Smooth muscle cell (in vitro differentiated cells): ENCODE results near the gene AZGP1. TPM values are rescaled to one million over a fixed set of nuclear protein-coding genes. Genes with fewer than 3 reads are reported as not detected.
A peak's percentile ranks its signal among the peaks of the same experiment; 100 is the strongest.

Experiments used
- DNase-seq: peaks from one replicate; lab custom pipeline; 2025; ENCODE audit not compliant: unreplicated experiment; lab: John Stamatoyannopoulos, UW
- H2AFZ ChIP-seq: fragments of 200-600 bp; sonication (generic); 2 replicates; pipeline ENCODE4 v1.6.0; 2016; ENCODE audit warnings: antibody characterized with exemption, low read depth, mild to moderate bottlenecking
- H3F3A ChIP-seq: fragments of 200-600 bp; sonication (generic); 2 replicates; pipeline ENCODE4 v1.6.0; 2017; ENCODE audit warnings: antibody characterized with exemption, low read depth
- H3K27ac ChIP-seq: fragments of 200-600 bp; sonication (generic); 2 replicates; pipeline ENCODE4 v1.5.1; 2016; ENCODE audit warnings: low read depth, mild to moderate bottlenecking
- H3K27me3 ChIP-seq: fragments of 200-600 bp; sonication (generic); 2 replicates; pipeline ENCODE4 v1.6.1; 2016; ENCODE audit warnings: low read depth, mild to moderate bottlenecking
- H3K36me3 ChIP-seq: fragments of 200-600 bp; sonication (generic); 2 replicates; pipeline ENCODE4 v1.5.1; 2016; ENCODE audit warnings: low read depth
- H3K4me1 ChIP-seq: fragments of 200-600 bp; sonication (generic); 2 replicates; pipeline ENCODE4 v1.5.1; 2016; ENCODE audit warnings: low read depth
- H3K4me2 ChIP-seq: fragments of 200-600 bp; sonication (generic); 2 replicates; pipeline ENCODE4 v1.6.0; 2016; ENCODE audit warnings: mild to moderate bottlenecking
- H3K4me3 ChIP-seq: fragments of 200-600 bp; sonication (generic); 2 replicates; pipeline ENCODE4 v1.5.1; 2016; ENCODE audit warnings: mild to moderate bottlenecking
- H3K79me2 ChIP-seq: fragments of 200-600 bp; sonication (generic); 2 replicates; pipeline ENCODE4 v1.6.0; 2016; ENCODE audit warnings: low read depth, mild to moderate bottlenecking
- H3K9ac ChIP-seq: fragments of 200-600 bp; sonication (generic); 2 replicates; pipeline ENCODE4 v1.6.0; 2016; ENCODE audit warnings: low read depth
- H3K9me3 ChIP-seq: fragments of 200-600 bp; sonication (generic); replicated peaks from 2 replicates; pipeline ENCODE4 v1.5.1; 2016; ENCODE audit warnings: low read depth
- H4K20me1 ChIP-seq: fragments of 200-600 bp; sonication (generic); 2 replicates; pipeline ENCODE4 v1.6.0; 2016; ENCODE audit warnings: low read depth
- CTCF ChIP-seq: fragments of 200-600 bp; sonication (generic); IDR thresholded peaks from 2 replicates; pipeline ENCODE4 v1.5.1; 2017; ENCODE audit warnings: borderline replicate concordance, mild to moderate bottlenecking, antibody characterized with exemption; ENCODE audit not compliant: insufficient read depth, poor library complexity, severe bottlenecking
- WGBS: methylation state at CpG from one replicate; pipeline ENCODE4 v1.1.7; 2016; ENCODE audit warnings: low lambda C conversion rate; 5-methylcytosine and 5-hydroxymethylcytosine counted together
- polyA plus RNA-seq: library from polyadenylated mRNA; unstranded; fragments of >200 nt; fragmentation: Nextera tagmentation; extraction: Ambion mirVana; gene quantifications from 2 replicates; pipeline ENCODE4 v1.2.1, GENCODE V29; 2016
- total RNA-seq: library from RNA; depleted of rRNA; stranded (reverse); fragments of >200 nt; gene quantifications from 2 replicates; pipeline ENCODE4 v1.2.3, GENCODE V29; 2014

AZGP1 gene
- total and polyA plus RNA-seq, 2 experiments from 2014 or later, result 0.94 TPM; not detected in 1

GRCh38 chr7:100008525-100008924, 32.7 kb upstream of the AZGP1 start:
- DNase-seq, result no peak

GRCh38 chr7:100007887-100008286, 32.1 kb upstream of the AZGP1 start:
- H3F3A ChIP-seq, result no peaks in the 10 kb centered on the region
- no peak for TF ChIP-seq CTCF
- no peak overlapping the region for H3K9ac ChIP-seq
- H3K4me2 ChIP-seq, result no peak overlapping the region
- no peaks in the 10 kb centered on the region for H3K79me2 ChIP-seq
- no peaks in the 10 kb centered on the region for H3K36me3 ChIP-seq
- no peak for DNase-seq
- no peak overlapping the region for H3K27ac ChIP-seq
- no peak overlapping the region for H3K4me3 ChIP-seq
- 94% methylated on average over 3 of the region's 3 CpGs for WGBS
- no peaks in the 10 kb centered on the region for H3K27me3 ChIP-seq
- H3K9me3 ChIP-seq, result no peaks in the 10 kb centered on the region
- no peak overlapping the region for H2AFZ ChIP-seq
- H4K20me1 ChIP-seq, result no peaks in the 10 kb centered on the region
- no peaks in the 10 kb centered on the region for H3K4me1 ChIP-seq

More at GRCh38 chr7:100008525-100008924, 32.7 kb upstream of the AZGP1 start:
- Histone ChIP-seq H3K27ac (no peak overlapping the region), H3K79me2 (no peaks in the 10 kb centered on the region), H2AFZ (no peak overlapping the region), H4K20me1 (no peaks in the 10 kb centered on the region), H3K27me3 (no peaks in the 10 kb centered on the region), H3K4me1 (no peaks in the 10 kb centered on the region), H3F3A (no peaks in the 10 kb centered on the region), H3K36me3 (no peaks in the 10 kb centered on the region), H3K9me3 (no peaks in the 10 kb centered on the region), H3K9ac (no peak overlapping the region), H3K4me3 (no peak overlapping the region), H3K4me2 (no peak overlapping the region)
- WGBS, result 58% methylated on average over 10 of the region's 10 CpGs
- TF ChIP-seq CTCF, result no peak

GRCh38 chr7:100003711-100004661, 28.2 kb upstream of the AZGP1 start:
- DNase-seq, result no peak
- 76% methylated on average over 14 of the region's 14 CpGs for WGBS
- no peaks in the 10 kb centered on the region for H3K4me1 ChIP-seq
- H3K9me3 ChIP-seq, result no peaks in the 10 kb centered on the region
- no peaks in the 10 kb centered on the region for H3F3A ChIP-seq
- H4K20me1 ChIP-seq, result no peaks in the 10 kb centered on the region
- no peak for TF ChIP-seq CTCF
- H3K4me2 ChIP-seq, result no peak overlapping the region
- peak overlapping the region; percentile 18 for H2AFZ ChIP-seq
- H3K79me2 ChIP-seq, result no peaks in the 10 kb centered on the region
- no peak overlapping the region for H3K4me3 ChIP-seq
- H3K36me3 ChIP-seq, result no peaks in the 10 kb centered on the region
- H3K27me3 ChIP-seq, result no peaks in the 10 kb centered on the region
- no peak overlapping the region for H3K9ac ChIP-seq
- no peak overlapping the region for H3K27ac ChIP-seq
